Measurements from ENCODE around the gene UGT2B7.

DNA sequence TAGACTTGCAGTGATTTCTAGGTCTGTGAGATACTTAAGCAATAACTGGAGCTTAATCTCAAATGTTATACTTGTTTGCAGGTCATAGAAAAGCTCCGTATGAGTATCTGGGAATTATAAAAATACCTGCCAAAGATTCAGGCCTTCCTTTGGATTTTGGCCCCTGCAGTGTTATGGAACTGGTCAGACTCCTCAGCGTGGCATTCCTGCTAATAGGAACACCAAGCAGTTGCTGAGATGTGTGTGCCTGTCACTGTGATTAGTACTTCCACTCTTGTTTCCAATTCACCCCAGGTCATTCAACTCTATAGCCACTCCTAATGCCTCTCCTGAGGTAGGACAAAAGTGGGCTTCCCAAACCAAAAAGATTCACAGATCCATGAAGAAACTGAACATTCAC is 7.8 kb upstream of the UGT2B7 start:
- TF ChIP-seq, protein P1, sequence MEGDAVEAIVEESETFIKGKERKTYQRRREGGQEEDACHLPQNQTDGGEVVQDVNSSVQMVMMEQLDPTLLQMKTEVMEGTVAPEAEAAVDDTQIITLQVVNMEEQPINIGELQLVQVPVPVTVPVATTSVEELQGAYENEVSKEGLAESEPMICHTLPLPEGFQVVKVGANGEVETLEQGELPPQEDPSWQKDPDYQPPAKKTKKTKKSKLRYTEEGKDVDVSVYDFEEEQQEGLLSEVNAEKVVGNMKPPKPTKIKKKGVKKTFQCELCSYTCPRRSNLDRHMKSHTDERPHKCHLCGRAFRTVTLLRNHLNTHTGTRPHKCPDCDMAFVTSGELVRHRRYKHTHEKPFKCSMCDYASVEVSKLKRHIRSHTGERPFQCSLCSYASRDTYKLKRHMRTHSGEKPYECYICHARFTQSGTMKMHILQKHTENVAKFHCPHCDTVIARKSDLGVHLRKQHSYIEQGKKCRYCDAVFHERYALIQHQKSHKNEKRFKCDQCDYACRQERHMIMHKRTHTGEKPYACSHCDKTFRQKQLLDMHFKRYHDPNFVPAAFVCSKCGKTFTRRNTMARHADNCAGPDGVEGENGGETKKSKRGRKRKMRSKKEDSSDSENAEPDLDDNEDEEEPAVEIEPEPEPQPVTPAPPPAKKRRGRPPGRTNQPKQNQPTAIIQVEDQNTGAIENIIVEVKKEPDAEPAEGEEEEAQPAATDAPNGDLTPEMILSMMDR (IDR thresholded peaks at IDR 0.05; ENCODE audit: insufficient read depth, low read length, poor library complexity, severe bottlenecking) = no peak
- no peak for TF ChIP-seq EZH2phosphoT487 (conservative IDR thresholded peaks at IDR 0.05; ENCODE audit: low read length)

Data from SU-DHL-6 (cell line).